PC-3 (cell line): ENCODE measurements around the gene ZCCHC2.

Experiments used
- EZH2 ChIP-seq: fragments of 300-600 bp; sonication (generic); IDR thresholded peaks from one replicate; pipeline ENCODE4 v1.6.1; 2017; ENCODE audit warnings: antibody characterized with exemption, mild to moderate bottlenecking, low read length; ENCODE audit not compliant: unreplicated experiment
- EZH2phosphoT487 ChIP-seq: fragments of 300-600 bp; sonication (generic); IDR thresholded peaks from 2 replicates; pipeline ENCODE4 v1.6.1; 2018; ENCODE audit warnings: mild to moderate bottlenecking, antibody characterized with exemption, low read length, borderline replicate concordance
- TF ChIP-seq, protein P1 (sequence below): fragments of 300-600 bp; sonication (generic); conservative IDR thresholded peaks from 2 replicates; pipeline ENCODE4 v1.5.1; 2017; ENCODE audit warnings: antibody characterized with exemption, low read depth, mild to moderate bottlenecking, low read length

DNA sequence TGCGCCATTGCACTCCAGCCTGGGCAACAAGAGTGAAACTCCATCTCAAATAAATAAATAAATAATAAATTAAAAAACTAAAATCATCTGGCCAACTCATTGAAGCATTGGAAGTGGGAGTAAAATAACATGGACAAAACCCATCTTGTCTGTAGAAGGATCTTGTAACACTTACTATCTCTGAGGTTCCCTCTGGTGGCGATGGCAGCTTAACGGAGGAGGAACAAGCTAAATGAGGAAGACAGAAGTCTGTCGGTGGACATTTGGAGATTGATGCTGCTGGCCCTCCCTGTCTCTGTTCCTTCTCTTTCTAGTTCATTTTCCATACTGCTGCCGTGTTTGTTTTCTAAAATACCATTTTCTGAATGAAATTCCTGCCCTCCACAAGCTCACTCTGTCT, 43.4 kb downstream of the ZCCHC2 start:
- TF ChIP-seq, protein P1, sequence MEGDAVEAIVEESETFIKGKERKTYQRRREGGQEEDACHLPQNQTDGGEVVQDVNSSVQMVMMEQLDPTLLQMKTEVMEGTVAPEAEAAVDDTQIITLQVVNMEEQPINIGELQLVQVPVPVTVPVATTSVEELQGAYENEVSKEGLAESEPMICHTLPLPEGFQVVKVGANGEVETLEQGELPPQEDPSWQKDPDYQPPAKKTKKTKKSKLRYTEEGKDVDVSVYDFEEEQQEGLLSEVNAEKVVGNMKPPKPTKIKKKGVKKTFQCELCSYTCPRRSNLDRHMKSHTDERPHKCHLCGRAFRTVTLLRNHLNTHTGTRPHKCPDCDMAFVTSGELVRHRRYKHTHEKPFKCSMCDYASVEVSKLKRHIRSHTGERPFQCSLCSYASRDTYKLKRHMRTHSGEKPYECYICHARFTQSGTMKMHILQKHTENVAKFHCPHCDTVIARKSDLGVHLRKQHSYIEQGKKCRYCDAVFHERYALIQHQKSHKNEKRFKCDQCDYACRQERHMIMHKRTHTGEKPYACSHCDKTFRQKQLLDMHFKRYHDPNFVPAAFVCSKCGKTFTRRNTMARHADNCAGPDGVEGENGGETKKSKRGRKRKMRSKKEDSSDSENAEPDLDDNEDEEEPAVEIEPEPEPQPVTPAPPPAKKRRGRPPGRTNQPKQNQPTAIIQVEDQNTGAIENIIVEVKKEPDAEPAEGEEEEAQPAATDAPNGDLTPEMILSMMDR = peak; percentile 42
- TF ChIP-seq EZH2 (no peak), EZH2phosphoT487 (no peak)
